Nephron (organoid): ENCODE measurements around the gene MBD6.
"Not testable (repeated sequence)": the region's sequence is repeated elsewhere in the genome, so short reads cannot be mapped to it uniquely, and the experiment has no call there.

Source experiments
- H3K27ac Mint-ChIP-seq, 3 experiments: 2 replicates each; pipeline ENCODE4 v1.8.0; 2020; ENCODE audit warnings: mixed read lengths in 3 of 3, mild to moderate bottlenecking in 2 of 3, moderate library complexity in 1 of 3
- H3K27me3 Mint-ChIP-seq: 2 replicates; pipeline ENCODE4 v1.8.0; 2021; ENCODE audit warnings: low read depth, mild to moderate bottlenecking, moderate library complexity, mixed read lengths
- H3K36me3 Mint-ChIP-seq: 2 replicates; pipeline ENCODE4 v1.8.0; 2020; ENCODE audit warnings: low read depth, mixed read lengths
- H3K4me1 Mint-ChIP-seq: 2 replicates; pipeline ENCODE4 v1.8.0; 2020; ENCODE audit warnings: mixed read lengths
- H3K4me3 Mint-ChIP-seq, 3 experiments: 2 replicates each; pipeline ENCODE4 v1.8.0; 2020; ENCODE audit warnings: mild to moderate bottlenecking in 3 of 3, mixed read lengths in 3 of 3, moderate library complexity in 2 of 3
- H3K9me3 Mint-ChIP-seq: 2 replicates; pipeline ENCODE4 v1.8.0; 2020; ENCODE audit warnings: mixed read lengths
- TF ChIP-seq, protein P1 (sequence below), 3 experiments: fragments of 200-600 bp; sonication (generic); IDR thresholded peaks; one replicate each; pipeline ENCODE4 v1.5.0; 2021; ENCODE audit warnings: antibody characterized with exemption in 3 of 3; ENCODE audit not compliant: unreplicated experiment in 3 of 3

Gene MBD6

GRCh38 chr12:57511161-57511560 lies 11.5 kb upstream of the MBD6 start:
- Mint-ChIP-seq H3K4me1 (no peaks in the 10 kb centered on the region), H3K27ac (no peak overlapping the region), H3K36me3 (peaks cover 73% of the 10 kb centered on the region), H3K9me3 (peaks cover 4% of the 10 kb centered on the region), H3K27me3 (no peaks in the 10 kb centered on the region), H3K4me3 (no peak overlapping the region)
- TF ChIP-seq, protein P1, sequence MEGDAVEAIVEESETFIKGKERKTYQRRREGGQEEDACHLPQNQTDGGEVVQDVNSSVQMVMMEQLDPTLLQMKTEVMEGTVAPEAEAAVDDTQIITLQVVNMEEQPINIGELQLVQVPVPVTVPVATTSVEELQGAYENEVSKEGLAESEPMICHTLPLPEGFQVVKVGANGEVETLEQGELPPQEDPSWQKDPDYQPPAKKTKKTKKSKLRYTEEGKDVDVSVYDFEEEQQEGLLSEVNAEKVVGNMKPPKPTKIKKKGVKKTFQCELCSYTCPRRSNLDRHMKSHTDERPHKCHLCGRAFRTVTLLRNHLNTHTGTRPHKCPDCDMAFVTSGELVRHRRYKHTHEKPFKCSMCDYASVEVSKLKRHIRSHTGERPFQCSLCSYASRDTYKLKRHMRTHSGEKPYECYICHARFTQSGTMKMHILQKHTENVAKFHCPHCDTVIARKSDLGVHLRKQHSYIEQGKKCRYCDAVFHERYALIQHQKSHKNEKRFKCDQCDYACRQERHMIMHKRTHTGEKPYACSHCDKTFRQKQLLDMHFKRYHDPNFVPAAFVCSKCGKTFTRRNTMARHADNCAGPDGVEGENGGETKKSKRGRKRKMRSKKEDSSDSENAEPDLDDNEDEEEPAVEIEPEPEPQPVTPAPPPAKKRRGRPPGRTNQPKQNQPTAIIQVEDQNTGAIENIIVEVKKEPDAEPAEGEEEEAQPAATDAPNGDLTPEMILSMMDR (IDR thresholded peaks at IDR 0.05; ENCODE audit: unreplicated experiment in 3 of 3): no peak

- Mint-ChIP-seq H3K27me3 (no peaks in the 10 kb centered on the region), H3K4me3 (no peak overlapping the region), H3K4me1 (no peaks in the 10 kb centered on the region), H3K27ac (no peak overlapping the region), H3K9me3 (peaks cover 4% of the 10 kb centered on the region), H3K36me3 (peaks cover 73% of the 10 kb centered on the region)
- TF ChIP-seq, protein P1 (IDR thresholded peaks at IDR 0.05; ENCODE audit: unreplicated experiment in 3 of 3): no peak
These were observed 10.9 kb upstream of the MBD6 start for GRCh38 chr12:57511588-57512325.

DNA sequence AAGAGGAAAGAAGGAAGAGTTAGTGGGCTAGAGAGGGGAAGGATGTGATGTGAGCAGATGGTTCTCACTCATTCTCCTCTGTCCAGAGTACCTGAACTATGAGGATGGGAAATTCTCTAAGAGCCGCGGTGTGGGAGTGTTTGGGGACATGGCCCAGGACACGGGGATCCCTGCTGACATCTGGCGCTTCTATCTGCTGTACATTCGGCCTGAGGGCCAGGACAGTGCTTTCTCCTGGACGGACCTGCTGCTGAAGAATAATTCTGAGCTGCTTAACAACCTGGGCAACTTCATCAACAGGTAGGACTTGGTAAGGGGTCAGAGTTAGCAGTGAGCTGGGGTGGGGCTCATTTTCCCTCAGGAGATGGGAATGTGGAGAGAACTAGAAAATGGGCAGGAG lies 10.0 kb upstream of the MBD6 start:
- H3K27me3 Mint-ChIP-seq: no peaks in the 10 kb centered on the region
- no peak overlapping the region for H3K27ac Mint-ChIP-seq
- H3K36me3 Mint-ChIP-seq: peaks cover 81% of the 10 kb centered on the region
- peaks cover 4% of the 10 kb centered on the region for H3K9me3 Mint-ChIP-seq
- H3K4me1 Mint-ChIP-seq: peaks cover 4% of the 10 kb centered on the region
- no peak overlapping the region for H3K4me3 Mint-ChIP-seq
- TF ChIP-seq, protein P1 (IDR thresholded peaks at IDR 0.05; ENCODE audit: unreplicated experiment in 3 of 3): no peak

GRCh38 chr12:57513266-57513665 lies 9.4 kb upstream of the MBD6 start:
- TF ChIP-seq, protein P1 (IDR thresholded peaks at IDR 0.05; ENCODE audit: unreplicated experiment in 3 of 3): no peak
- H3K27me3 Mint-ChIP-seq: no peaks in the 10 kb centered on the region
- peaks cover 82% of the 10 kb centered on the region for H3K36me3 Mint-ChIP-seq
- H3K9me3 Mint-ChIP-seq: peaks cover 4% of the 10 kb centered on the region
- H3K4me1 Mint-ChIP-seq: peaks cover 9% of the 10 kb centered on the region
- no peak overlapping the region for H3K4me3 Mint-ChIP-seq
- no peak overlapping the region for H3K27ac Mint-ChIP-seq

DNA sequence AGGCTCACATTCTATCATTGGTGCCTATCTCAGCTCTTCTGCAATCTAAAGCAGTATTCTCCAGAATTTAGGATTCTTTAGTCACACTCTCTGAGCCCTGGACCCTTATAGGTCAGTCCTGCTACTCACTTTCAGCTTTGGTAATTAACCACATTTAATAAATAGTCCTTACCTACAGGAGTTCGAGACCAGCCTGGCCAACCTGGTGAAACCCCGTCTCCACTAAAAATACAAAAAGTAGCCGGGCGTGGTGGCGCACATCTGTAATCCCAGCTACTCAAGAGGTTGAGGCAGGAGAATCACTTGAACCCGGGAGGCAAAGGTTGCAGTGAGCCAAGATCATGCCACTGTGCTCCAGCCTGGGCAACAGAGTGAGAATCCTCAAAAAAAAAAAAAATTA lies 8.9 kb upstream of the MBD6 start:
- not testable (repeated sequence) for H3K27ac Mint-ChIP-seq, H3K9me3 Mint-ChIP-seq, H3K4me3 Mint-ChIP-seq, H3K27me3 Mint-ChIP-seq
- peaks cover 13% of the 10 kb centered on the region for H3K4me1 Mint-ChIP-seq
- H3K36me3 Mint-ChIP-seq: peaks cover 82% of the 10 kb centered on the region

GRCh38 chr12:57514246-57514645 lies 8.4 kb upstream of the MBD6 start:
- H3K4me3 Mint-ChIP-seq, H3K27ac Mint-ChIP-seq, H3K27me3 Mint-ChIP-seq, H3K9me3 Mint-ChIP-seq: not testable (repeated sequence)
- H3K4me1 Mint-ChIP-seq: peaks cover 19% of the 10 kb centered on the region
- H3K36me3 Mint-ChIP-seq: peaks cover 82% of the 10 kb centered on the region

GRCh38 chr12:57514720-57515407 lies 7.8 kb upstream of the MBD6 start:
- TF ChIP-seq, protein P1 (IDR thresholded peaks at IDR 0.05; ENCODE audit: unreplicated experiment in 3 of 3): no peak
- no peak overlapping the region for H3K27ac Mint-ChIP-seq
- H3K4me1 Mint-ChIP-seq: peaks cover 21% of the 10 kb centered on the region
- no peaks in the 10 kb centered on the region for H3K9me3 Mint-ChIP-seq
- peaks cover 79% of the 10 kb centered on the region for H3K36me3 Mint-ChIP-seq
- H3K27me3 Mint-ChIP-seq: no peaks in the 10 kb centered on the region
- H3K4me3 Mint-ChIP-seq: no peak overlapping the region
